ENCODE data around the gene GNG2.

DNA sequence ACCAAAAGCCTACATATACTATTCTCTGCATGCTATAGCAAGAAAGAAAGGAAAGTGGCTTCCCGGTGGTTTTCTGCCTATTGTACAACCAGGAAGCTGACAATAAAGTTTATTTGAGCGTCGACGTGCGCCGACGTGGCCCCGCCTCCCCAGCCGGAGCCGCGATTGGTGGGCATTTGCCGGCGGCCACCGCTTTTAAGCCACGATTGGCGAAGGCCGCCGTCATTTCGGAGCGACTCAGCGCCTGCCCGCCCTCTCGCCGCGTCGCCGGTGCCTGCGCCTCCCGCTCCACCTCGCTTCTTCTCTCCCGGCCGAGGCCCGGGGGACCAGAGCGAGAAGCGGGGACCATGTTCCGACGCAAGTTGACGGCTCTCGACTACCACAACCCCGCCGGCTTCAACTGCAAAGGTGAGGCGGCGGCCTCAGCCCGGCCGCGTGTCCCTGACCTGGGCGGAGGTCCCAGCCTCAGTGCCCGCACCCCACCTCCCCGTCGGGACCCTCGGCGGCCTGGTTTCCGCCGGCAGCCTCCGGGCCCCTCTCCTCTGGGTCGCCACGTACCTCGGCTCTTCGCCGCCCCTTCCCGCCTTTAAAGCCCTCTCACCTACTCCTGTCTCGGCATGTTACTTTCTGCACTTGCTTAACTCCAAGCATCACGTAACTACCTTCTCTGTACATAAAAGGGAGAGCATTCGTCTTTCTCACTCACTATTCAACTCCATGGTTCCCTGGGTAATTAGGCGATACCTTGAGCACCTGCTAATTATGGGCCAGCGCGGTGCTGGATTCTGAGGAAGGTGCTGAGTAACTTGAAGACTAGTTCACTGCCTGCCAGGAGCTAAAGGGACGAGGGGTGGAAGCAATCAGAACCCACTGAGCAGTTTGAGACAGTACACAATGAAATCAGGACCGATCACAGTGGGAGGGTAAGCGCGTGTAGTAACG, 129.2 kb downstream of the GNG2 start, which contains the start of gene RTRAF:
- no peak for TF ChIP-seq CTCF (IDR thresholded peaks at IDR 0.05; ENCODE audit: poor library complexity)
- no peak for TF ChIP-seq EZH2 (IDR thresholded peaks at IDR 0.05; ENCODE audit: borderline replicate concordance)

All from hepatocyte (in vitro differentiated cells).